Islet precursor cell (in vitro differentiated cells): ENCODE results near the gene OLIG1.

ENCODE experiments used
- DNase-seq: peaks from one replicate; pipeline ENCODE4 v3.0.0-alpha.2; 2018

OLIG1 gene

DNA sequence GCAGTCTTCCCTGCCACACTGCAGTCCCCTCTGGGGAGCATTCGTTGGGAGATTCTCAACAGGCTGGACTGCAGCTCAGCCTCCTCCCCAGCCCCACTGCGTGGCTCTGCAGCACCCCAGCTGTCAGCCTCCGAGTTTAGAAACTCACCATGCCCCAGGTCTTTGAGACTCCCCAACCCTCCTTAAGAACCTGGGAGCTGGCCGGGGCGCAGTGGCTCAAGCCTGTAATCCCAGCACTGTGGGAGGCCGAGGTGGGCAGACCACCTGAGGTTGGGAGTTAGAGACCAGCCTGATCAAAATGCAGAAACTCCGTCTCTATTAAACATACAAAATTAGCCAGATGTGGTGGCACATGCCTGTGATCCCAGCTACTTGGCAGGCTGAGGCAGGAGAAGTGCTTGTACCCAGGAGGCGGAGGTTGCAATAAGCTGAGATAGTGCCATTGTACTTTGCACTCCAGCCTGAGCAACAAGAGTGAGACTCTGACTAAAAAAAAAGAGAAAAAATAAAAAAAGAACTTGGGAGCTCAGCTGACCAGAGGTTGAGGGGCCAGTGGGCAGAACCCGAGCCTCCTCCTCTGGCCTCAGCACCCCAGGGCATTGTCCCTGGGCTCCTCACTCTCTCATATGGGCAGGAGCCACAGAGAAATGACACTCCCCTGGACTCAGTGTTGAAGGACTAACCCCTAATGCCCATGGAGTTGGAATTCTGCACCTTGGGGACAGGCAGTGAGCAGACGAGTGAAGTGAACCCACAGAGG lies 38.6 kb upstream of the OLIG1 start:
- no peak for DNase-seq

GRCh38 chr21:33032434-33033047 lies 37.4 kb upstream of the OLIG1 start:
- DNase-seq, result no peak

GRCh38 chr21:33033094-33033951 lies 36.6 kb upstream of the OLIG1 start:
- DNase-seq, result no peak

GRCh38 chr21:33033961-33034413 lies 36.0 kb upstream of the OLIG1 start:
- no peak for DNase-seq

DNA sequence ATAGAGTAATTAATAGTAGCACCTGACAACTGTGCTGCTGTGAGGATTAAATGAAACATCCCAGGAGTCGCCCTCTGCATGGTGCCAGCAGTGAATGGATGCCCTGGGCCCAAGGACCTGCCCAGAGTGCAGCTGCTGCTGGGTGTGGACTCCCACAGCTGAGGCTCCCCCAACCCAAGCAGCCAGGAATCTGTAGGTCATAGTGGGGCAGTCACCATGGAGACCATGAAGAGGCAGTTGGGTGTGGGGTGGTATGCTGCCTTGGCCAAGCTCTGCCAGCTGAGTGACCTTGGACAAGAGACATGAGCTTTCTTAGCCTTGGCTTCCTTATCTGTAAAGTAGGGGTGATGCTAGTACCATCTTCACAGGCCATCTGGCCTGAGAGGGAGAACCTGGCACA lies 34.8 kb upstream of the OLIG1 start:
- no peak for DNase-seq

GRCh38 chr21:33036430-33037162 lies 33.3 kb upstream of the OLIG1 start:
- peak; percentile 79 for DNase-seq

DNA sequence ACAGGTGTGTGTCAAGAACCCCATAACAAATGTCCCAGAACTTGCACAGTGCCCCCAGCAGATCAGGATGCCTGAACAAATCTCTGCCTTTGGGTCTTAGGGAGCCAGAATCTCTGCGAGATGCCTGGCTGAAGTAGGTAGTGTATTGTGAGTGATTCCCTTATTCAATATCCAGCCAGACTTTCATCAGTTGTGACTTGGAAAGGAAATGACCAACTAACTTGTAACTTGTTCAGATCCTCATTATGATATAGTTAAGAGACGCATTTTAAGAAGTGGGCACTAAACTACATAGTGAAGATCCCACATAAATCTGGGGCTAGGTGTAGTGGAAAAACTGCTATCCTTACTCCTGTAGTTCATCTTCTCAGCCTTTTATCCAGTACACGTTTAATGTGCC lies 32.4 kb upstream of the OLIG1 start:
- no peak for DNase-seq

GRCh38 chr21:33039536-33039935 lies 30.4 kb upstream of the OLIG1 start:
- DNase-seq, result no peak

- no peak for DNase-seq
Measured at GRCh38 chr21:33040215-33040614, 29.7 kb upstream of the OLIG1 start.

DNA sequence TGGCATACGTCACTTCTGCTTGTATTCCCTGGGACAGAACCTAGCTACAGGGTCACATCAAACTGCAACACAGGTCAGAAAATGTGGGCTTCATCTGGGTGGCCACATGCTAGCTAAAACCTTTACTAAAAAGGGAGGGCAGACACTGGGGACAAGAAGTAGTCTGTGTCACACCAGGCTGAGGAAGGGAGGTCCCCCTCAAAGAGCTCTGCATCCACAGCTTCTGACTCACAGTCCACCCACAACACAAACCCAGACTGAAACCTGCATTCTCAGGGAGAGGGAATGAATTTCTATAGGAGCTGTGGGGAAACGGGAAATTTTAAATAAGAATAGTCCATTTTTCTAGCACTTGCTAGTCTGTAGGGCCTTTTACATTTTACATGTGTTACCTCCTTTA lies 28.0 kb upstream of the OLIG1 start:
- DNase-seq, result no peak

DNA sequence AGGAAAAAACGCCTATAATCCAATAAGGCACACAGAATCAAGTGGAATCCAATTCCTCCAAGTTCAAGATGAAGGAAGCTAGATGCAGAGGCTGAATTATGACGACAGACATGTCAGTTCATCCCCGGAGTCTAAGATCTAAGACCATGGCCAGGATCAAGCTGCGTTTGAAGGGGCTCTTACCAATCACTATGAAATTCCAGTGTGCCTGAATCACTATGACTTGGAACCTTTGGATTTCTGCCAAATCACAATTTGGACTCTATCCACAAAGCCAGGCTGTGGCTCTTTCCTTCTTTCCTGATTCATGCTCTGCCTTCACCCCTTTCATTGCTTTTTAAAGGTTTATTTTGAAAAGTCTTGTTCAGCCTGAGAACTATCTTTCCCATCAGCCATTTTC lies 27.1 kb upstream of the OLIG1 start:
- no peak for DNase-seq

- no peak for DNase-seq
Measured at GRCh38 chr21:33046455-33046854, 23.5 kb upstream of the OLIG1 start.

GRCh38 chr21:33047231-33047630 lies 22.7 kb upstream of the OLIG1 start:
- DNase-seq, result no peak

DNA sequence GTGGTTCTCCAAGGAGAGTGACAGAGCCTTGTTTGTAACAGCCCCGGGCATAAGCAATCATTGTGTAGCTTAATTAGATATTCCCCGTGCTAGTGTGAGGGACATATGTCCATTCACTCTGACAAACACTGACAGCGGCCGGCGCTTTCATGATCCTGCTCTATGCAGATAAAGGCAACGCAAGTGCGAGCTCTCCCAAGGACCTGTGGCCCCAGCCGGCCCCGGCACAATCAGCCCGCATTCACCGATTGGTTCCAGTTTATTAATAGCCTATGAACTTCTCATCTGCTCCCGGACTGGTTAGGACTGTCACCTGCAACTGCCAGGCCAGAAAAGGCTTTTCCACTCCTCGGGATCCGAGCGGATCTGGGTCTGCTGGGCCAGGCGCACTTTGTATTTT lies 18.0 kb upstream of the OLIG1 start:
- DNase-seq, result no peak

DNA sequence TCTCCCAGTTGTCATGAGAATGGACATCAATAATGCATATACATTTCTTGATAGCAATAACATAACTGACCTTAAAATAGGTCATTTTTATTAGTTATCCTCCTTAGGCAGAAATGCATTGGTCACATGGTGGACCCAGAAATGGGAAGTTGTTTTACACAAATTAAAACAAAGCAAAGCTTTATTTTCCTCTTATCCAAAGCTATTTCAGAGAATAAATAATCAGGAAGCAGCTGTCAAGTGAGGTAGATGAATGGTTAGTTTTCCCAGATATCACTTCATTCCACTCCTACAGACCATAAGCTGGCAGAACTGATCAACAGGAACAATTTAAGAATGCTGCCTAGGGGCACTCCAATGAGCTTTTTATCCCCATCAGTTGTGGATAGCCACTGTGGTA lies 16.0 kb upstream of the OLIG1 start:
- DNase-seq, result no peak

DNA sequence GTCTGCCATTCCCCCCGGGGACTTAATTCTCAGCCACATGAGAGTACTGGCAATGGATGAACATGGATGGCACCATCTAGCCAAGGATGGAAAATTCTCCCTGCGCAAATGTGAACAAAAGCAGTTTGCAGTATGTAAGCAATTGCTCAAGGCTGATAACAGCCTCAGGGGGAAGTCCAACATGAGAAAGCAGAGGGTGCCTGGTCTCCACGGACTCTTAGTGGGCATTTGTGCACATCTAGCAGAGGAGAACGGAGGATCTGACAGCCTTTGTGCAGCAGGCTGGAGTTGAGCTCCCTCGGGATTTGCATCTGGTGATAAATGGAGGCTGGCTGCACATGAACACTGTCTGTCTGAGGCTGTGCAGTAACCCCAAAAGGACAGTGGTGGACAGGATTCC lies 13.9 kb upstream of the OLIG1 start:
- DNase-seq, result no peak

GRCh38 chr21:33057385-33057940 lies 12.5 kb upstream of the OLIG1 start:
- DNase-seq, result no peak

DNA sequence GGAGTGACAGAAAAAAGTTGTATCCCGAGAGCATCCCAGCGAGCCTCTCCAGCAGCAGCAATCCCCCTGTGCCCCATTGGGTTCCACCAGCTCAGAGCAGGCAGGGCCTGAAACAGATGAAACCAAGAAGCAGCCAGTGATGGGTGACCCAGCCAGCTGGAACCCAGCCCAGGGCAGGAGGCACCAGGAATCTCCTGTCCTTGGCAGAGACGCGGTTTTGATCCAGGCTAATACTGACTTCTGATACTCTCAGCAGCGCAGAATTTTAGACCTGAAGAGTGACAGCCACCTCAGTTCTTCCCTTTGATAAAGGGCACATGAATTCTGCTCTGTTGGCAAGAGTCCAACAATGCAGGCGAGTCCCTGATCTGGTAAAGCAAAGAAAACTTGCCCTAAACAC lies 11.4 kb upstream of the OLIG1 start:
- no peak for DNase-seq

DNA sequence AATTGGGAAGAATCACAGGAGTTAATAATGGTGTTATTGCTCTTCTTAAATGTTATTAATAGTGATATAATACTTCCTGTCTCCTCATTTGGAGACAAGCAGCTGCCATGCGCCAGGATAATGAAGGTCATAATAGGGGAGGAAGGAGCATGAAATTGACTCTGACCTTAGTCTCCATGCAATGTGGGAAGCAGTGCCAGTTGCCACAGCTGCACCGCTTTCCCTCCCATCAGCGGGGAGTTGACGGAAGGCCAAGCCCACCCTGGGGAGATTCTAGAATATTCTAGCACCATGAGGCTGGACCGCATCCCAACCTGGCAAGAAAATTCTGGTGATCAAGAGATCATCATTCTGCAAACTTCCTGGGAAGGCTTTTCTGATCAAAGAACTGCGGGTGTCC lies 11.0 kb upstream of the OLIG1 start:
- DNase-seq, result no peak

DNA sequence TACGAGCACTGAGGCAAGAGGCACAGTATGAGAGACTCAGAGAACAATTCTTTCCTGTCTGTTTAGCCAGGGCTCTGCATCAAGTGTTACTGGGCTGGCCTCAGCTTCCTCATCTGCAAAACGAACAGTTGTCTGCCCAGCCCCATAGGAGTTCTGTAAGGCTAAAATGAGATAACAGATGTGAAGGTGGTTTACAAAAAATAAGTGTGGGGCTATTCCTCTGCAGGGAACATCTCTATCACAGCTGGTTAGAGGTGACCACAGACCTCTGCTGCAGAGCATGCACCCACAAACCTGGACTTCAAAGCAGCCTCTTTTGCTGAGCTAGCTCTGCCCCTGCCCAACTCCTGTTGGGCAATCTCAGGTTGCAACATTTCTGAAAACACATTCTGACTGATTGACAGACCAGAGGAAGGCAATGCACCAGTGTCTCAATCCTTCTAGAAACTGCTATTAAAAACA lies 10.5 kb upstream of the OLIG1 start:
- no peak for DNase-seq

- no peak for DNase-seq
Measured at GRCh38 chr21:33061233-33061632, 8.7 kb upstream of the OLIG1 start.

- DNase-seq, result no peak
Measured at GRCh38 chr21:33063375-33063883, 6.5 kb upstream of the OLIG1 start.
